ENCODE measurements around the gene IPCEF1. TPM values are rescaled to one million over a fixed set of nuclear protein-coding genes. Genes with fewer than 3 reads are reported as not detected.

Gene IPCEF1
- total and polyA plus RNA-seq, 2 of the 8 experiments (the other 6 are each of a cell fraction or from before 2014, with no cell fraction given): 0.41 to 0.78 TPM

DNA sequence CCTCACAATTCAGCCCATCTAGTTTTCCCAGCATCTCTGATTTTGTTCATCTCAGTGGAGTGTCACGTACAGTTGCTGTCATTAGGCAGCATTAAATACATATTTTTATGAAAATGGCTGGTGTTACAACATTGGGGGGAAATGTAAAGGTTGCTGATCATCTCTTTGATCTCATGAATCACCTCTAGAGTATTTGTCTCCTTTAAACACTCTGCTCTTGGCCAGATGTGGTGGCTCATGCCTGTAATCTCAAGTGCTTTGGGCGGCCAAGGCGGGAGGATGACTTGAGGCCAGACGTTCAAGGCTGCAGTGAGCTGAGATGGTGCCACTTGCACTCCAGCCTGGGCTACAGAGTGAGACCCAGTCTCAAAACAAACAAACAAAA lies 128.1 kb downstream of the IPCEF1 start (continued):
- TF ChIP-seq SUZ12 (IDR thresholded peaks at IDR 0.05; ENCODE audit: low read length): no peak
- no peak for TF ChIP-seq TAF1 (IDR thresholded peaks at IDR 0.05; ENCODE audit: low read depth, low read length)
- no peak for TF ChIP-seq CREB1 (IDR thresholded peaks at IDR 0.05)
